Ectodermal cell (in vitro differentiated cells): ENCODE results near the gene SH3RF2.

Experiments used
- H3K27ac ChIP-seq: 2 replicates; pipeline ENCODE4 v1.7.0; 2013; ENCODE audit warnings: mild to moderate bottlenecking, low read depth, low read length; ENCODE audit not compliant: insufficient read depth, poor library complexity, severe bottlenecking
- H3K27me3 ChIP-seq: 2 replicates; pipeline ENCODE4 v1.7.0; 2013; ENCODE audit warnings: mild to moderate bottlenecking, low read length; ENCODE audit not compliant: insufficient read depth, control insufficient read depth, poor library complexity, severe bottlenecking
- H3K36me3 ChIP-seq: one replicate; pipeline ENCODE4 v1.7.0; 2013; ENCODE audit warnings: low read length; ENCODE audit not compliant: control insufficient read depth, insufficient read depth
- H3K4me1 ChIP-seq: one replicate; pipeline ENCODE4 v1.7.0; 2013; ENCODE audit warnings: low read length; ENCODE audit not compliant: control insufficient read depth, insufficient read depth
- H3K4me3 ChIP-seq: 2 replicates; pipeline ENCODE4 v1.7.0; 2013; ENCODE audit warnings: low read depth, low read length, control low read depth; ENCODE audit not compliant: insufficient read depth
- H3K9me3 ChIP-seq: 2 replicates; pipeline ENCODE4 v1.7.0; 2013; ENCODE audit warnings: mild to moderate bottlenecking, low read length, moderate library complexity; ENCODE audit not compliant: control insufficient read depth
- WGBS, 2 experiments: methylation state at CpG; one replicate each; pipeline ENCODE4 v1.1.7; 2013; ENCODE audit warnings: missing lambda C conversion rate in 2 of 2; 5-methylcytosine and 5-hydroxymethylcytosine counted together

The SH3RF2 gene

GRCh38 chr5:145975361-145976066 is 39.1 kb downstream of the SH3RF2 start:
- H3K27ac ChIP-seq: no peak overlapping the region
- 95 to 97% methylated on average over 2 of the region's 3 CpGs for WGBS, 2 experiments
- no peaks in the 10 kb centered on the region for H3K4me1 ChIP-seq
- no peaks in the 10 kb centered on the region for H3K9me3 ChIP-seq
- H3K36me3 ChIP-seq: no peaks in the 10 kb centered on the region
- H3K4me3 ChIP-seq: no peak overlapping the region
- H3K27me3 ChIP-seq: no peaks in the 10 kb centered on the region

GRCh38 chr5:145976431-145977155 is 40.2 kb downstream of the SH3RF2 start:
- Histone ChIP-seq H3K9me3 (no peaks in the 10 kb centered on the region), H3K4me1 (no peaks in the 10 kb centered on the region), H3K36me3 (no peaks in the 10 kb centered on the region), H3K27me3 (no peaks in the 10 kb centered on the region), H3K4me3 (no peak overlapping the region), H3K27ac (no peak overlapping the region)
- WGBS, 2 experiments: 82 to 88% methylated on average over 6 to 7 of the region's 7 CpGs

- no peaks in the 10 kb centered on the region for H3K36me3 ChIP-seq
- H3K27ac ChIP-seq: no peak overlapping the region
- H3K4me1 ChIP-seq: no peaks in the 10 kb centered on the region
- H3K4me3 ChIP-seq: no peak overlapping the region
- no peaks in the 10 kb centered on the region for H3K27me3 ChIP-seq
- WGBS, 2 experiments: 84 to 90% methylated on average over 3 of the region's 3 CpGs
- no peaks in the 10 kb centered on the region for H3K9me3 ChIP-seq
Measured at GRCh38 chr5:145978171-145978570, 41.8 kb downstream of the SH3RF2 start.

GRCh38 chr5:145978708-145979107 is 42.3 kb downstream of the SH3RF2 start:
- no peak overlapping the region for H3K27ac ChIP-seq
- H3K9me3 ChIP-seq: no peaks in the 10 kb centered on the region
- no peak overlapping the region for H3K4me3 ChIP-seq
- WGBS, 2 experiments: 100% methylated on average over 1 of the region's 1 CpG; no CpG with 5 or more reads in 1 of the 2 experiments
- H3K36me3 ChIP-seq: no peaks in the 10 kb centered on the region
- H3K27me3 ChIP-seq: no peaks in the 10 kb centered on the region
- no peaks in the 10 kb centered on the region for H3K4me1 ChIP-seq

GRCh38 chr5:145979270-145980223 is 43.2 kb downstream of the SH3RF2 start:
- 94 to 96% methylated on average over 5 to 6 of the region's 7 CpGs for WGBS, 2 experiments
- no peaks in the 10 kb centered on the region for H3K36me3 ChIP-seq
- no peaks in the 10 kb centered on the region for H3K4me1 ChIP-seq
- H3K9me3 ChIP-seq: no peaks in the 10 kb centered on the region
- no peaks in the 10 kb centered on the region for H3K27me3 ChIP-seq
- no peak overlapping the region for H3K27ac ChIP-seq
- no peak overlapping the region for H3K4me3 ChIP-seq

- Histone ChIP-seq H3K27me3 (no peaks in the 10 kb centered on the region), H3K9me3 (no peaks in the 10 kb centered on the region), H3K4me3 (no peak overlapping the region), H3K36me3 (no peaks in the 10 kb centered on the region), H3K4me1 (no peaks in the 10 kb centered on the region), H3K27ac (no peak overlapping the region)
- 95 to 100% methylated on average over 1 of the region's 1 CpG for WGBS, 2 experiments
Measured at GRCh38 chr5:145980259-145980658, 43.9 kb downstream of the SH3RF2 start.

GRCh38 chr5:145980718-145981117 is 44.3 kb downstream of the SH3RF2 start:
- no peaks in the 10 kb centered on the region for H3K4me1 ChIP-seq
- 89 to 94% methylated on average over 2 of the region's 2 CpGs for WGBS, 2 experiments
- no peaks in the 10 kb centered on the region for H3K9me3 ChIP-seq
- H3K36me3 ChIP-seq: no peaks in the 10 kb centered on the region
- H3K27ac ChIP-seq: no peak overlapping the region
- no peak overlapping the region for H3K4me3 ChIP-seq
- H3K27me3 ChIP-seq: no peaks in the 10 kb centered on the region

GRCh38 chr5:145981589-145982571 is 45.5 kb downstream of the SH3RF2 start:
- 83 to 87% methylated on average over 3 of the region's 3 CpGs for WGBS, 2 experiments
- Histone ChIP-seq H3K9me3 (no peaks in the 10 kb centered on the region), H3K4me3 (no peak overlapping the region), H3K27ac (no peak overlapping the region), H3K36me3 (no peaks in the 10 kb centered on the region), H3K4me1 (no peaks in the 10 kb centered on the region), H3K27me3 (no peaks in the 10 kb centered on the region)

GRCh38 chr5:145982572-145983318 is 46.4 kb downstream of the SH3RF2 start:
- no peak overlapping the region for H3K27ac ChIP-seq
- H3K27me3 ChIP-seq: no peaks in the 10 kb centered on the region
- H3K4me3 ChIP-seq: no peak overlapping the region
- no peaks in the 10 kb centered on the region for H3K9me3 ChIP-seq
- H3K4me1 ChIP-seq: no peaks in the 10 kb centered on the region
- H3K36me3 ChIP-seq: no peaks in the 10 kb centered on the region
- 90 to 93% methylated on average over 2 to 3 of the region's 3 CpGs for WGBS, 2 experiments
